ENCODE data around the gene HDAC4.
"Not testable (repeated sequence)": the region's sequence is repeated elsewhere in the genome, so short reads cannot be mapped to it uniquely, and the experiment has no call there.

Gene HDAC4

DNA sequence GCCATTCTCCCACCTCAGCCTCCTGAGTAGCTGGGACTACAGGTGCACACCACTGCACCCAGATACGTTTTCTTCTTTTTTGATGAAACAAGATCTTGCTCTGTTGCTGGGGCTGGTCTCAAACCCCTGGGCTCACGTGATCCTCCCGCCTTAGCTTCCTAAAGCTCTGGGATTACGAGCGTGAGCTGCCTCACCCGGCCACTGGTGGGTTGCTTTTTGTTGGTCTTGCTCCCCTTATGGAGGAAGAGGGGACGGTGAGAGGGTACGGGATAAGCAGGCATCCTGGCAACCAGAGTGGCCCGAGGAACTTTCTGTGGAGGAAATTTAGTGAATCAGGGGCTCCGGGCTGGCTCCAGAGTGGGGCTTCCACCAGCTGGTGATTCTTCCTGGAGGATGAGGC is 222.3 kb downstream of the HDAC4 start:
- in situ Hi-C loops (cut with MboI; ENCODE audit: low pct_unique_long_range_greater_than_20kb, low sequenced_read_pairs, unreplicated experiment), result no loop called here

DNA sequence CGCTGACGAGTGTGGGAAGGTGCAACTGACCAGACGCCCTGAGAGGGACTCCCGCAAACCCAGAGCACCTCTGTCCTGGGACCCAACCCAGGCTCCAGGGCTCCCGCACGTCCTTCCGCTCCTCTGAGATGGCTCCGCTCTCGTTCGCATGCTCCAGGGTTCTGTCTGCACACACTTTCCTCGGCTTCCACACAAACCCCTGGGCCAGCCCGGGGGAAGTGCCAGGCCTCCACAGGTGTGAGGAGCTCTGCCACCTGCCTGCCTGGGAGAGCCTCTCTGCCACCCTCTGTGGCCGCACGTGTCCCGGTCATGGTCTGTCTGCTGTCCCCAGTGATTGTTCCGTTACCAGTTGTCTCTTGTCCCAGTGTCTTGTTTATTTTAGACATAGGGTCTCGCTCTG is 222.9 kb downstream of the HDAC4 start:
- in situ Hi-C loops (cut with MboI; ENCODE audit: low pct_unique_long_range_greater_than_20kb, low sequenced_read_pairs, unreplicated experiment), result no loop called here
- TF ChIP-seq, protein P1, sequence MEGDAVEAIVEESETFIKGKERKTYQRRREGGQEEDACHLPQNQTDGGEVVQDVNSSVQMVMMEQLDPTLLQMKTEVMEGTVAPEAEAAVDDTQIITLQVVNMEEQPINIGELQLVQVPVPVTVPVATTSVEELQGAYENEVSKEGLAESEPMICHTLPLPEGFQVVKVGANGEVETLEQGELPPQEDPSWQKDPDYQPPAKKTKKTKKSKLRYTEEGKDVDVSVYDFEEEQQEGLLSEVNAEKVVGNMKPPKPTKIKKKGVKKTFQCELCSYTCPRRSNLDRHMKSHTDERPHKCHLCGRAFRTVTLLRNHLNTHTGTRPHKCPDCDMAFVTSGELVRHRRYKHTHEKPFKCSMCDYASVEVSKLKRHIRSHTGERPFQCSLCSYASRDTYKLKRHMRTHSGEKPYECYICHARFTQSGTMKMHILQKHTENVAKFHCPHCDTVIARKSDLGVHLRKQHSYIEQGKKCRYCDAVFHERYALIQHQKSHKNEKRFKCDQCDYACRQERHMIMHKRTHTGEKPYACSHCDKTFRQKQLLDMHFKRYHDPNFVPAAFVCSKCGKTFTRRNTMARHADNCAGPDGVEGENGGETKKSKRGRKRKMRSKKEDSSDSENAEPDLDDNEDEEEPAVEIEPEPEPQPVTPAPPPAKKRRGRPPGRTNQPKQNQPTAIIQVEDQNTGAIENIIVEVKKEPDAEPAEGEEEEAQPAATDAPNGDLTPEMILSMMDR (IDR thresholded peaks at IDR 0.05; ENCODE audit: extremely low read depth, insufficient read depth, missing control alignments), result no peak
- no peak for DNase-seq (ENCODE audit: low spot score)

More for the DNA sequence above, 222.3 kb downstream of the HDAC4 start:
- TF ChIP-seq, protein P1 (IDR thresholded peaks at IDR 0.05; ENCODE audit: extremely low read depth, insufficient read depth, missing control alignments), result no peak
- no peak for DNase-seq (ENCODE audit: low spot score)

DNA sequence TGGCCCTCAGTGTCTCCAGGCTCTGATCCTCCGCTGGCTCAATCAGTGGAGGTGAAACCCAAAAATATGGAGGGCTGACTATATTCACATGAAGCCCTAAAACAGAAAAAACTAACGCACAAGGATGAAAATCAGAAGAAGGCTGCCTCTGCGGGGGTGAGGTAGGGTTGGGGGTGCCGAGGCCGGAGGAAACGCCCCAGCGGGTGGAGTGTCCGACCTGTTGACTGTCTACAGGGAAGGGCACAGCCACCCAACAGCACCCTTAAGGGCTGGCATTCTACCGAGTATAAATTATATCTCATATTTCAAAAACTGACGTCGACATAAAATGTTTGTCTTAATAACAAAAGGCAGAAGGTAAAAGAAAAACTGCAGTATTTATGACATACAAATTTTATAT is 223.5 kb downstream of the HDAC4 start:
- TF ChIP-seq, protein P1 (IDR thresholded peaks at IDR 0.05; ENCODE audit: extremely low read depth, insufficient read depth, missing control alignments), result no peak
- in situ Hi-C loops (cut with MboI; ENCODE audit: low pct_unique_long_range_greater_than_20kb, low sequenced_read_pairs, unreplicated experiment), result no loop called here
- DNase-seq (ENCODE audit: low spot score), result no peak

DNA sequence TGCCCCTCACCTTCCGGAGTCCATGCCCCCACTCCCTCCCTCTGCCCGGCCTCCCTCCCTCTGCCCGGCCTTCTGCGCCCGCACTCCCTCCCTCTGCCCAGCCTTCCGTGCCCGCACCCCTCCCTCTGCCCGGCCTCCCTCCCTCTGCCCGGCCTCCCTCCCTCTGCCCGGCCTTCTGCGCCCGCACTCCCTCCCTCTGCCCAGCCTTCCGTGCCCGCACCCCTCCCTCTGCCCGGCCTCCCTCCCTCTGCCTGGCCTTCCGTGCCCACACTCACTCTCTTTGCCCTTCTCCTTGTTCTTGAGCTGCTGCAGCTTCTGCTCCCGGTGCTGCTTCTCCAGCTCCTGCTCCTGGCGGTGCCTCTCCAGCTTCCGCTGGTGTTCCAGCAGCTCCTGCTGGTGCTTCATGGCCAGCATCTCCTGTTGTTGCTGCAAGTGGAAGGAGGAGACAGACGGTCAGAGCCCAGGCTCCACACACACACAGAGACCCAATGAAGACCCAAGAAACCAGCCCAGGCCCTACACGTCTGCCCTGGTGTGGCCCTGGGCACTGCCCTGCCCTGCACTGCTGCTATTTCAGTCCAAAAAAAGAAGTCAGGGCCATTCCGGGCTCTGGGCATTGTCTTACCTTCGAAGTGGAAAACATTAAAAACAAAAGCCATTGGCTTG is 224.5 kb downstream of the HDAC4 start:
- in situ Hi-C loops (cut with MboI; ENCODE audit: low pct_unique_long_range_greater_than_20kb, low sequenced_read_pairs, unreplicated experiment); DNase-seq (ENCODE audit: low spot score): not testable (repeated sequence)

DNA sequence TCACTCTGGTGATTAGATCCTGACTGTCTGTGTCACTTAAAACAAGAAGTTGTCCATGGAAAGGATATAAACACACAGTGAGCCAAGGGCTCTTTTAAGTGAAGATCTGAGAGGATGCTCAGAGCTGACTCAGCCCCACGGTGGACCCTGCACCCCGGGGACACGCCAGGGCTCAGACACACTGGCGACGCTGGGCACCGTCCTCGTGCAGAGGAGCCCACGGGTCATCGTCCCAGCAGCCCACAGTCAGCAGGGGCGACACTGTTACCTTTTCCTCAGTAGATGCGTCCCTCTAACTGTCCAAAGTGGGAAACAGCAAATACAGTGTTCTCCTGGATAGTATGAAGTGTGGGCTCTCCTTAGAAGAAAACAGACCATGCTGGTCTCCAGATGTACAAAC is 225.6 kb downstream of the HDAC4 start:
- TF ChIP-seq, protein P1 (IDR thresholded peaks at IDR 0.05; ENCODE audit: extremely low read depth, insufficient read depth, missing control alignments), result no peak
- in situ Hi-C loops (cut with MboI; ENCODE audit: low pct_unique_long_range_greater_than_20kb, low sequenced_read_pairs, unreplicated experiment), result no loop called here
- no peak for DNase-seq (ENCODE audit: low spot score)

DNA sequence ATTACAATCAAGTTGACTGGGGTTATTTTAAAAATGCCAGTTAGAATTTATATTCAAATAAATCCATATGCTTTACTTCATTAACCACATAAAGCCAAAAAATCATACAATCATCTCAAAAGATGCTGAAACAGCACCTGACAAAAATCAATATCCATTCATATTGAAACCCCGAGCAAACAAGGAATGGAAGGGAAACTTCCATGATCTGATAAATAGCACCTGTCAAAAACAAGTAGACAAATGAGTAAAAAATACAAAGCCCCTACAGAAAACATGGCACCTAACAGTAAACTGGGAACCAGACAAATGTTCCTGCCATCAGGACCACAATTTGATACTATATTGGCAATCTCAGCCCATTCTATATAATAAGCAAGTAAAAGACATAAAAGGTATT is 227.5 kb downstream of the HDAC4 start:
- DNase-seq (ENCODE audit: low spot score), result no peak
- in situ Hi-C loops (cut with MboI; ENCODE audit: low pct_unique_long_range_greater_than_20kb, low sequenced_read_pairs, unreplicated experiment), result no loop called here
- TF ChIP-seq, protein P1 (IDR thresholded peaks at IDR 0.05; ENCODE audit: extremely low read depth, insufficient read depth, missing control alignments), result no peak

DNA sequence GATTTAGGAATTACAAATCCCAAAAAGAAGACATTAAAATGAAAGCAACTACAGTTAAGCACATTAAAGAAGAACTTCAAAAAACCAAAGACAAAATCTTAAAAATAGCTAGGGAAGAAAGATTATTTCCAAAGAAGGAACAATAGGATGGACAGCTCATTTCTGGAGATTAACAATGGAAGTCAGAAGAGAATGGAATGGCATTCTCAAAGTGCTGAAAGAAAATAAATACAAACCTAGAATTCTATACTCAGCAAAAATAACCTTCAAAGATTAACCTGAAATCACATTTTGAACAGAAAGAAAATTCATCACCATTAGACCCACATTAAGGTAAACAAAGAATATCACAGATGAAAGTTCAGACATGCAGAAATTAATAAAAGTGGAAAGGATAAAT is 229.2 kb downstream of the HDAC4 start:
- in situ Hi-C loops (cut with MboI; ENCODE audit: low pct_unique_long_range_greater_than_20kb, low sequenced_read_pairs, unreplicated experiment), result no loop called here
- TF ChIP-seq, protein P1 (IDR thresholded peaks at IDR 0.05; ENCODE audit: extremely low read depth, insufficient read depth, missing control alignments), result no peak
- no peak for DNase-seq (ENCODE audit: low spot score)

All from GM13977 (cell line).